Measurements from ENCODE around the gene TDRD3.

GRCh38 chr13:60392131-60392530 is 4.9 kb upstream of the TDRD3 start:
- no peak for TF ChIP-seq EZH2 (IDR thresholded peaks at IDR 0.05; ENCODE audit: borderline replicate concordance, low read length)
- TF ChIP-seq CTCF (IDR thresholded peaks at IDR 0.05; ENCODE audit: low read length), result no peak

Data from OCI-LY1 (cell line).